COLO668 (cell line): ENCODE measurements around the gene SON.
"Not testable (repeated sequence)": the region's sequence is repeated elsewhere in the genome, so short reads cannot be mapped to it uniquely, and the experiment has no call there.

Experiments
- DNase-seq: peaks from one replicate; lab custom pipeline; 2025; ENCODE audit not compliant: unreplicated experiment; lab: John Stamatoyannopoulos, UW

The SON gene

DNA sequence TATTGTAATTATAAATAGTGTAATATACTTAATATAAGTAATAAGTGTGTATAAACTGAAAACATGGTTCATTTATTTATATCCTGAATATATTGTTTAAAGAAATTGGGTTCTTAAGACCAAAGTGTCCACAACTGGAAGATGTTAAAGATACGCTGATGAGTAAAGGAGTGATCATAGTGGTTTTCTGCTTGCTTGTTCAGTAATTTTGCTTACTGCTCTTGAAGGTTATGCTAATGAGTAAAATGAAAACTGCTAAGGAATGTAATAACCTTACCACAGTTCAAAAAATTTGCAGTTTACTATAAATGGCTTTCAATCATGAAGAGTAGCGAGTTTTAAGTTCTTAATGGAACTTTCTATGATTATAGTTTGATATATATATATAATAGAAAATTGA lies 23.7 kb downstream of the SON start:
- DNase-seq: no peak

DNA sequence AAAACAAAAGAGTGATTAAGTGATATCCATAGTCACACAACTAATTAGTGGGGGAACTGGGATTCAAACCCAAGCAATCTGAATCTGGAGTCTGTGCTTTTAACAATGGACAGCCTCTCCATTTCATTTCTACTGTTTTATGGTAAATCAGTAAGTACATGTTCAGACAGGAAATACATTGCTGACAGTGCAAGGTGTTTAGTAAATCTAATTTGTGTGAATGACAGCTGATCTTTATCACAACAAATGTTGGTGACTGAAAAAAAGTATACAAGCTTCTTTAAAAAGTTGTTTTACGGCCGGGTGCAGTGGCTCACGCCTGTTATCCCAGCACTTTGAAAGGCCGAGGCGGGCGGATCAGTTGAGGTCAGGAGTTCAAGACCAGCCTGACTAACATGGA lies 25.1 kb downstream of the SON start:
- DNase-seq: no peak

DNA sequence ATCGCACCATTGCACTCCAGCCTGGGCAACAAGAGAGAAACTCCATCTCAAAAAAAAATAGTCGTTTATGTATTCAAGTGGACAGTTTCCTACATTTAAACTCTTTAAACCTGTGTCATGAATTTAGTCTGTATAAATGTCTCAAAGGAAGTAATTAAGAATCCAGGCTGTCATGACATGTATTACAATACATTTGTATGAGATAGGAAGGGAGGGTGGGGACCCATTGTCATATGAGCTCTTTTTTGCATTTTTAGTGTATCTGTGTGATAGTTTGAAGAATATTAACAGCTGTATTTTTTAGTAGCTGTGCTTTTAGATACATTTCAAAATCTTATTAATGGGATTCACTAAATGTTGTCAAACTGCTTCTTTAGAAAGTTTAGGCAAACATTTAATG lies 25.6 kb downstream of the SON start:
- no peak for DNase-seq

DNA sequence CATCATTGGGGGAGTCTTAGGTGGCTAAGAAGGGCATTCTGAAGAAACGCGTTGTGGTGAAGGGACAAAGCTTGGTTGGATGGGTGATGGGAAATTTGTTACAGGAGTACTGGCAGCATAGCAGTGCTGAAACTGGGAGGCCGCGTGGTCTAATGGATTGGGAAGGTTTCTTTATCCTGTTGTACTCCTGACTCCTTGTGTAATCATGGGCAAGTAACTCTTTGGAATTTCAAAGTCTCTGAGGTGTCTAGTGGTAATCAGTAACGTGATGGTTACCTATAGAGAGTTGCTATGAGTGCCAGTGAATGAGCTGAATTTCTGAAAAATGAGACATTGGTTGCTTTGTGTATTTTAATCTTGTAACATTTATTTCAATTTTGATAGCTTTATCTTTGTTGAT lies 27.2 kb downstream of the SON start:
- DNase-seq: no peak

DNA sequence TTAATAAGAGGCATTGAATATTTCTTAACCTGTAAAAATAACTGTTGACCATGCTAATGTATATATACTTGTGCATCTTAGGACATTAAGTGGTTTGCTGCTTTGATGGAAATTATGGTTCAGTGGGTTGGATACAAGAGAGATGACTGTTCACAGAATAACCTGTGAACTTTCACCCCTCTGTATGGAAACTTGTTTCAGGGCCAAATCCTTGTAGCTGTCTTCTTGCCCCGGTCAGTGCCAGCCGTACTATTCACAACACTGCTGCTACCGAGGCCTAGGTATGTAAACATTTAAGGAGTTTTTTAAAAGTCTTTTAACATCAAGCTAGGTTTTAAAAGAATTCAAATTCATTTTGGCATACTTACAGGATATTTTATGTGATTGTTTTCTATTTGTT lies 29.5 kb downstream of the SON start:
- DNase-seq: no peak

DNA sequence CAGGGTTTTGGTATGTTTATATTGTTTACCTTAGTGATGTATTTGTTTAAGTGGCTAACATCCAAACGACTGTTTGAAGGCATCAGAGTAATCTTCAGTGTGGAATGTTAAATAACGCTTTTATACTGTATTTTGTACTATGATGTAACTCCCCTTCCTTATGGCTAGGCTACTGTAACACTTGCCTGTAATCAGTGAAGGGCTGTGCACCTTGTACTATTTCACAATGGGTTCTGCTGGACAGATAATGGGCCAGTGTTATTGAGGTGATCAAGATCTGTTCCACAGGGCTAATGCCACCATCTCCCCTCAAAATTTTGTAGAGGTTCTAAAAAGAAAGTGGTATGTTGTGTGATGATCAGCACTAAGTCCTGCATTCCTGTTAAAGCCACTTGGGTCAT lies 33.9 kb downstream of the SON start:
- DNase-seq: not testable (repeated sequence)

DNA sequence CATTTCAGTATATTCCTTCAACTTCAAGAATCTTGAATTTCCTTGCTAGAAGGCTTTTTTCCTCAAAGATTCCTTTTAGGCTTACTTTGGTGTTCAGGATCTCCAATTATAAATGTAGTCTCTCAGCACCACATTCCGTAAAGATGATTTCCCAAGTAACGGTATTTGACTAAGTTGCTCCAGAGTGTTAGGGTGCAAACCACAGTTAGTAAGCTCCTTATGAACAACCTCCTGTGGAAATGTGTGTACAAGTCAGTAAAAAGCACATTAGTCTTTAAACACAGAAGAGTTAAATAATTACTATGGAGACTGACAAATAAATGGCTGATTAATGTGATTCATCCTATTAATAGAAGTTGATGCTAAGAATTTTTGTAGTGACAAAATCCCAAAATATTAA lies 35.4 kb downstream of the SON start:
- no peak for DNase-seq

DNA sequence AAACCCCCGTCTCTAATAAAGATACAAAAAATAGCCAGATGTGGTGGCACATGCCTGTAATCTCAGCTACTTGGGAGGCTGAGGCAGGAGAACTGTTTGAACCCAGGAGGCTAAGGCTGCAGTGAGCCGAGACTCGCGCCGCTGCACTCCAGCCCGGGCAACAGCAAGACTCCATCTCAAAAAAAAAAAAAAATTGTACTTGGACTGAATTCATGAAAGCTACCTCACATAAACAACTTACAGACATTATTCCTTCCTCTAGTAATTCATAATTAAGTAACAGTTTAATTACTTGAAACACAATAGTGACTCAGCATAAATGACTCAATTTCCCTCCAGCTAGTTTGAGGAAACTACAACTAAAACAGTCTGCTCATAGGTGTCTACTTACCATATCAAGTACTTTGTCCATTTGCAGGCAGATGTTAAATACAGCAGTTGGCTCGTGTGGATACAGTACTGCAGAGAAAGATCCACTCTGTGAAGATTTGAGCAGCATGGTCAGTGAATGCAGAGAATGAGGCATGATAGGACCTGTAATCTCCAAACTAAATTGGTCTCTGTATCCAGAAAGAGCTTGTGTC lies 36.2 kb downstream of the SON start:
- no peak for DNase-seq

DNA sequence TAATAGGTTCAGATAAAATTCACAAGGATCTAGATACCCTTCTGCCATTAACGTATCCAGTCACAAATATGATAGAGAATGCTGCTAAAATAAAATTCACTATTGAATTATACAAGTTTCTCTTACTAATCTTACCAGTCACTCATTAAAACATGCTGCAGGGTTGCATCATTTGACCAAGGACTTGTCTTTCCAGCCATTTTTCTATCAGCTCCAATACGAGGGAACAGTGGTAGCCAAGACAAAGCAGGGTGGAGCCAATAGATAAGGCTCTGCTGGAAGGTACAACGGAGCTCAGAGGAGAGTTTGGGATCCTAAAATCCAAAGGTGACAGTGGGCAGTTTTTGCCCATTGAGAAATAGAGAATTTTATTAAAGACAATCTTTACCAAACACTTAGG lies 41.6 kb downstream of the SON start:
- DNase-seq: no peak

DNA sequence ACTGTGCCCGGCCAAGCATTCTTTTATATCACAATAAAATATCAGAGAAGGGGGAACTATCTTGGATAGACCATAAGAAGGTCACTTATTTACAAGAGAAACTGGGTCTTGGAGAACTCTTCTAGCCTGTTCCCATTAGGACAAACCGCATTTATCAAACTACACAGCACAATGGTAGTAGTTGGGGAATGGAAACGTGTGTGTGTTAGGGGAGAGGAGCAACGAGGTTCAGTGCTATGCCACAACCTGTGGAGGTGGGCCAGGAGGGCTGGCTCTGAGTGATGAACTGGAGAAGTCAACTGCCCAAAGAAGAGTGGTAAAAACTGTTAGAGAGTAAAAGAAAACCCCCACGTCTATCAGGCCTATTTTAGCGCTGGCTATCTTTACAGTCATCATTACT lies 44.1 kb downstream of the SON start:
- no peak for DNase-seq

DNA sequence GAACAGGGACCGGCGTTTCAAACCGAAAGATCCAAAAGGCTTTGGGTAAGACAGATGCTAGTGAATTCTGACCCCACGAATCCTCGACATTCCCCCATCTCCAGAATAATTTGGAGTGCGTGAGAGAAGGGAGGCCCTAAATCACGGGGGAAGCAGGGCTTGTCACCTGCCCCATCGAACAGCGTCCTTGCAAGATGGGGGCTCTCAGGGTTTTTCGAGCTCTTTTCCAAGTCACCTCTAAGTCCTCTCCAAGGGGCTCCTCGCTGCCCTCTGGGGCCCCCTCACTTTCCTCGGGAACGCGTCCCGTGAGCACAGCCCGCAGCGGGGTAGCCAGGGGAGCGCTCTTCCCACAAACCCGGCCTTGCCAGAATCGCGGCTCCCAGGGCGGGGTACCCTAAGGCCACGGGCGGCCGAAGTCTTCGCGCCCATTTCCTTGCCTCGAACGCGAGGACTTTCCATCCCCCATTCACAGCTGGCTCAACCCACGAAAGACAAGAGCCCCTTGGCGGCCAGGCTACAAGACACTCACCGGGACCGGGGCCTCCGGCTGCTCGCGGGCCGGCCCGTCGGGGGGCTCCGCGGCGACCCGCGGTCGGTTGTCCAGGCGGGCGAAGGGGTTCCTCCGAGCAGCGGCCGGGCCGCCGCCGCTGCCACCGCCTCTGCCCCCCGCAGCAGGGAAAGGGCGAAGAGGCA lies 45.1 kb downstream of the SON start:
- DNase-seq: peak; percentile 63

DNA sequence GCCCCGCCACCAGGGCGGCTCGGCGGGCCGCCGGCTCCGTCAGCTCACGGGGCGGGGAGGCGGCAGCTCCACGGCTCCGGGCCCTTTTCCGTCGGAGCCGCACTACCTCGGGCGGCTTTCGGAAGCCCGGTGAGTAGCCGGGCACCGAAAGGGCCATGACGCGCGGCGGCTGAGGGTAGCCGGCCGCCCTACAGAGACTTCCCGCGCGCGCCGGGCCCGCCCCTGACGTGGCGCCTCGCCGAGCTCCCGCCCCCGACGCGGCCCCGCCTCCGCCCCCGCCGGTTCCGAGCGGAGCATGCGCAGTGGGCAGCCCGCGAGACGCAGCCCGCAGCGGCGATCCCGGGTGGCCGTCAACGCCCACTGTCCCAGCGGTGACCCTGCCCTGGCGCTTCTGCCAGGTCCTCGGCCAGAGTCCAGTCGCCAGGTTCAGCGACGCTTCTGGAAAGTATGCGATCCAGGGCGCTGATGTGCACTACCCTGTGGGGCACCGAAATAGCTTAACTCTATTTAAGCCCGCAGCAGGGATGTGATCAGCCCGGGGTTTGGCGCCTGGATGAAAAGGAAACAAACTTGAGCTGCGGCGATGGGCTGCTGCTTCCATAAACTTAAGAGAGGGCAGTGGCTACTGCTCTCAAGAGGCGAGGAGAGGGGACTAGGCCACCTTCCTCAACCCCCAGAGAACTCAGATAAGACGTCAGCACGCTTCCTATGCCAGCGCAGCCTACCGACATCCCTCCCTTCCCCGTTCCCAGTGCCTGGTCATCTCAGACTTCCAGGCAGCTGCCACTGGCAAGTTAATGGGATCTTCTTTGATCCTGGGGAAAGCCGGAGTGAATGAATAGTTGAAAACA lies 45.9 kb downstream of the SON start, which contains the start of gene DONSON:
Gene DONSON (minus strand): TSS at position 200 of the 851 bp plus-strand sequence. CDS start 43 bp downstream, at position 157.
- peak; percentile 95 for DNase-seq

DNA sequence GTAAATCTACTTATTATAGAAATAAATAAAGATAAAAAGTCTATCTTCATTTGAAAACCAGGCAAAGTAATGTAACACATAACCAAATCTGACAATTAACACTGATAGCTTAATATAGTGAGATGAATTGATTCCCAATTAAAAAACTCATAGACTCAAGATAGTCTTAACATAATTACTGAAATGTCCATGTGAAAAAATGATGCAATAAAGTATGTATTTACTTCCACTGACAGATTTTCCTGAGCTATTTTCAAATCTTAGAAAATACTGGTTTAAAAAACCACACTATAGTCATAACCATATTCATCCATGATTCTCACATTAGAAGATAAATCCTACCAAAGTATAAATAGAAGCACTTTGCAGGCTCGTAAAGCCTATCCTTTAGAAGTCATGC lies 55.2 kb downstream of the SON start:
- no peak for DNase-seq

DNA sequence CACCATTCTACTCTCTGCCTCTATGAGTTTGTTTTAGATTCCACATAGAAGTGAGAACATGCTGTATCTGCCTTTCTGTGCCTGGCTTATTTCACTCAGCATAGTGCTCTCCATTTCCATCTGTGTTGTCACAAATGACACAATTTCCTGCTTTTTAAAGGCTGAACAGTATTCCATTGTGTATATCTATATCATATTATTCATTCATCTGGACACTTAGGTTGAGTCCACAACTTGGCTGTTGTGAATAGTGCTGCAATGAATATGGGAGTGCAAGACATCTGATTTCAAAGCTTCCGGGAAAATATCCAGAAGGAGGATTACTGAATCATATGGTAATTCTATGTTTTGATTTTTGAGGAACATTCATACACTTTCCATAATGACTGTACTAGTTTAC lies 65.7 kb downstream of the SON start:
- DNase-seq: no peak

DNA sequence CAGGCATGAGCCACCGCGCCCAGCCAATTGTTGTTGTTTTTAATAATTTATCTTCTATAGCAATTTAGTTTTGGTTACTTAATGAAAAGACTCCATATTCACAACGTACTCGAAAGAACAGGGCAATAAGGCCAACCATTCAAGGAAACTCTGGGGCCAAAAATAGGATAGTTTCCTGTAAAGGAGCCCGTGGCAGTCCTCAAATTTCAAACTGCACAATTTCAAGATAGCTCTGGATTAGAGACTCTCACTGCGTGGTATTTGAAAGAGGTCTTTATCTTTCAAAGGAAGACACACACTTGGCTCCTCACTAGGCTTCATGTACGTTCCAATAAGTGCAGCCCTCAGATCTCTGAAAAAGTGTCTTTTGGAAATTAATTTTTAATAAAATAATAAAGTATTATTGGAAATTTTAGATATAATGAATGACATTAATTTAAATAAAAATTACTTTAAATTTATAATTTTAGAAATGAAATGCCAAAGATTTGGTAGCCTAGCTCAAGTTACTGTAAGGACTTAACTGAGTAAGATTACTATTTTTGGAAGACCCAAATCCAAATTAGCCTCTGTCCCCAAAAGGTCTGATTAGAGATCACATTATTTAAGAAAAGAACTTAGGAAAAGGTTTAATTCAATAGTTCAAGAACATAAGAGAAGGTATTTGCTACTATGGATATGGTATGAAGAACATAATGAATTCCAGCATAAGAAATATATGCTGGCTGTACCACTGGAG lies 68.3 kb downstream of the SON start:
- no peak for DNase-seq

DNA sequence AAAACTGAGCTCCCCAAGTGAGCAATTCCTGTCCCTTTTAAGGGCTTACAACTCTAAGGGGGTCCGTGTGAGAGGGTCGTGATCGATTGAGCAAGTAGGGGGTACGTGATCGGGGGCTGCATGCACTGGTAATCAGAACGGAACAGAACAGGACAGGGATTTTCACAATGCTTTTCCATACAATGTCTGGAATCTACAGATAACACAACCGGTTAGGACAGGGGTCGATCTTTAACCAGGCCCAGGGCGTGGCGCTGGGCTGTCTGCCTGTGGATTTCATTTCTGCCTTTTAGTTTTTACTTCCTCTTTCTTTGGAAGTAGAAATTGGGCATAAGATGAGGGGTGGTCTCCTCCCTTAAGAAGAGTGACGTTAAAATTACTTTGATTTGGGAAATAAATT lies 74.7 kb downstream of the SON start:
- DNase-seq: not testable (repeated sequence)

DNA sequence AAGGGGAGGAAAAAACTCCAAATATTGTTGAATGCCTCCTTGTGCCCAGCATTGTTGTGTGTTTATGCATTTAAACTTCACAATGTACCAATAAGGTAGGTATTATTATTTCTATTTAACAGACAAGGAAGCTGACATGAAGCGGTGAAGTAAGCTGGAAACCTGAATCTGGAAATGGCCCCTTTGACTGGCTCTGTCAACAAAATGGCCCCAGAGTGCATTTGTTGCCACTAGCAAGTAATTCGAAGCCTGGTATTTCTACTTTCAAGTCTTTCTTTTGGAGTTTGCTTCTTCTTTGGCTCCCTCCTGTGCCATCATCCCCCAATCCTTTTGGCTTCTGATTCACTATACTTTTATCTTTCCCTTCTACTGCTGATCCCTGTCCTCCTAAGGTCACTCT lies 75.6 kb downstream of the SON start:
- DNase-seq: no peak

DNA sequence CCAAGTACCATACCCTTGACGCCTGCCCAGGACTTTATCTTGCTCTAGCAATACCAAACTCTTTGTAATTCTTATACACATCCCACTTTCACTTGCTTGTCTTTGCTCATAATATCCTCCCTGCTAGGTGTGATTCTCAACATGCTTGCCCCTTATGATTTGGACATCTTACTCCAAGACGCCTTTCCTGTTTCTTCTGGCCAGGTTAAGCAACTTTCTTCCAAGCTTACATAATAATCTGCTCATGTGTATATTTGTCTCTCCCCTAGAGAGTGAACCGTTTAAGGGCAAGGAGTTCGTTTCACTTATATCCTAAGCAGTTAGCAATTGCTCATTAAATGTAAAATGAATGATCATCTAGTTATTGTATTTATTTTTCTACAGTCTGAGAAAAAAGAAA lies 76.9 kb downstream of the SON start:
- no peak for DNase-seq

DNA sequence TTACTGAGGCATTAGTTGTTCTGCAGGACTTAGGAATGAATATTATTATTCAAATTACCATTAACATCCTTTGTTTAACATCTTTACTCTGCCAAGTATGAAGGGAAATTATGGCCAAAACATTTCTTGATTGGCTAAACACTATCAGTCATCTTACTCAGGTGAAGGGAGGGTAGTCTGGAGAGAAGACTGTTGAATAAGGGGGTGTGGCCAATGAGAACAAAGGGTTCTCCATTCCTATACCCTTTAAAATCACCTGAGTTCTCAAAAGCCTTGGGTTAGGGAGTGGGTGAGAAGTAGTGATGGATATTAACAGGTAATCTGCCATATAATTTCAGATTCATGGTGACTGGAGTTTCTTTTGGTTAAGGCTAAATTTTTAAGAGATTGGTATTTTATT lies 79.4 kb downstream of the SON start:
- no peak for DNase-seq

DNA sequence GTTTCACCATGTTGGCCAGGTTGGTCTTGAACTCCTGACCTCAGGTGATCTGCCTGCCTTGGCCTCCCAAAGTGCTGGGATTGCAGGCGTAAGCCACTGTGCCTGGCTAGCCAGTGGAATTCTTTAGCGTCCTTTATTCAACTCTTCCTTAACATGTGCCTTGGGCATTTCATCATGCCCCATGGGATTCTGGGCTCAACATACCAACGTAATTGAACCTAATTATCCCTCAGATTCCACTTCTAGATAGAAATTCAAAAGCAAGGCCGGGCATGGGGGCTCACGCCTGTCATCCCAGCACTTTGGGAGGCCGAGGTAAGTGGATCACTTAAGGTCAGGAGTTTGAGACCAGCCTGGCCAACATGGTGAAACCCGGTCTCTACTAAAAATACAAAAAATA lies 83.3 kb downstream of the SON start:
- not testable (repeated sequence) for DNase-seq
